Ascending aorta (tissue), 2 donors: Measurements from ENCODE around the gene RHBDL1. TPM values are rescaled to one million over a fixed set of nuclear protein-coding genes. Genes with fewer than 3 reads are reported as not detected.

Experiments used
- DNase-seq, 2 donors: peaks; one replicate each; pipeline ENCODE4 v3.0.0-alpha.2; 2019; ENCODE audit warnings: low spot score in 2 of 2
- H3K27ac ChIP-seq, 2 donors: fragments of 200-600 bp; sonication (generic); one replicate each; pipeline ENCODE4 v1.5.1; 2016 to 2017; ENCODE audit warnings: mild to moderate bottlenecking in 1 of 2
- H3K27me3 ChIP-seq: fragments of 200-600 bp; sonication (generic); one replicate; pipeline ENCODE4 v1.5.1; 2017
- H3K36me3 ChIP-seq, 2 donors: fragments of 200-600 bp; sonication (generic); one replicate each; pipeline ENCODE4 v1.5.1; 2016
- H3K4me1 ChIP-seq, 2 donors: fragments of 200-600 bp; sonication (generic); one replicate each; pipeline ENCODE4 v1.5.1; 2016 to 2017; ENCODE audit warnings: mild to moderate bottlenecking in 1 of 2
- H3K4me3 ChIP-seq, 2 donors: fragments of 200-600 bp; sonication (generic); one replicate each; pipeline ENCODE4 v1.5.1; 2016 to 2017; ENCODE audit warnings: mild to moderate bottlenecking in 1 of 2
- H3K9me3 ChIP-seq, 2 donors: fragments of 200-600 bp; sonication (generic); one replicate each; pipeline ENCODE4 v1.5.1; 2016
- CTCF ChIP-seq, 3 experiments: fragments of 200-600 bp in 2 of 3; fragments of 450-650 bp in 1 of 3; sonication (generic) in 2 of 3; IDR thresholded peaks; one replicate each; pipeline ENCODE4 v1.5.1; 2016 to 2019; ENCODE audit warnings: antibody characterized with exemption in 3 of 3, mild to moderate bottlenecking in 1 of 3, moderate library complexity in 1 of 3
- intact Hi-C: fragments of 100-400 bp; cut with DNase I; formaldehyde crosslinking; loops from one replicate; pipeline ENCODE4 v1.15.1; 2023
- total RNA-seq: library from RNA; depleted of rRNA; stranded (reverse); fragments of >200 nt; gene quantifications from one replicate; pipeline ENCODE4 v1.1.0, GENCODE V29; 2016

RHBDL1 gene
- total RNA-seq, 1 donor from 2014 or later: 1.1 TPM

- peaks cover 17 to 24% of the 10 kb centered on the region in 2 donors for H3K4me1 ChIP-seq
- peak overlapping the region in 1 of 2 donors; percentile 93 for H3K4me3 ChIP-seq
- TF ChIP-seq CTCF (IDR thresholded peaks at IDR 0.05): no peak
- no peaks in the 10 kb centered on the region for H3K9me3 ChIP-seq
- no peaks in the 10 kb centered on the region for H3K27me3 ChIP-seq
- no peaks in the 10 kb centered on the region for H3K36me3 ChIP-seq
- DNase-seq: no peak
- intact Hi-C loops: loop anchor here (10.0 kb wide), 1 partner anchor 378 kb away; the partner anchor contains the start of gene C1QTNF8
- H3K27ac ChIP-seq: no peak overlapping the region
Measured at GRCh38 chr16:716768-717325, 41.4 kb downstream of the RHBDL1 start.

- H3K36me3 ChIP-seq: no peaks in the 10 kb centered on the region
- H3K9me3 ChIP-seq: no peaks in the 10 kb centered on the region
- no peak overlapping the region for H3K27ac ChIP-seq
- no peak for TF ChIP-seq CTCF (IDR thresholded peaks at IDR 0.05)
- H3K4me3 ChIP-seq: no peak overlapping the region
- H3K4me1 ChIP-seq: peaks cover 17 to 26% of the 10 kb centered on the region in 2 donors
- no peaks in the 10 kb centered on the region for H3K27me3 ChIP-seq
- intact Hi-C loops: loop anchor here (10.0 kb wide), 1 partner anchor 377 kb away; the partner anchor contains the start of gene C1QTNF8
- no peak for DNase-seq
Measured at GRCh38 chr16:717450-718245, 42.2 kb downstream of the RHBDL1 start.

- no peak overlapping the region for H3K27ac ChIP-seq
- no peaks in the 10 kb centered on the region for H3K36me3 ChIP-seq
- no peaks in the 10 kb centered on the region for H3K27me3 ChIP-seq
- H3K4me3 ChIP-seq: no peak overlapping the region
- intact Hi-C loops: loop anchor here (10.0 kb wide), 1 partner anchor 376 kb away; the partner anchor contains the start of gene C1QTNF8
- peaks cover 17 to 26% of the 10 kb centered on the region in 2 donors for H3K4me1 ChIP-seq
- H3K9me3 ChIP-seq: no peaks in the 10 kb centered on the region
- no peak for DNase-seq
- TF ChIP-seq CTCF (IDR thresholded peaks at IDR 0.05): no peak
Measured at GRCh38 chr16:718389-718788, 42.9 kb downstream of the RHBDL1 start.

- TF ChIP-seq CTCF (IDR thresholded peaks at IDR 0.05): no peak
- Histone ChIP-seq H3K4me3 (no peak overlapping the region), H3K27ac (no peak overlapping the region), H3K36me3 (no peaks in the 10 kb centered on the region), H3K4me1 (peaks cover 17 to 26% of the 10 kb centered on the region in 2 donors), H3K9me3 (no peaks in the 10 kb centered on the region), H3K27me3 (no peaks in the 10 kb centered on the region)
- no peak for DNase-seq
- intact Hi-C loops: loop anchor here (10.0 kb wide), 1 partner anchor 376 kb away; the partner anchor contains the start of gene C1QTNF8
Measured at GRCh38 chr16:718922-719321, 43.5 kb downstream of the RHBDL1 start.

- Histone ChIP-seq H3K4me1 (peaks cover 14 to 21% of the 10 kb centered on the region in 2 donors), H3K27me3 (no peaks in the 10 kb centered on the region), H3K4me3 (peak overlapping the region; percentile 74 to 96), H3K9me3 (no peaks in the 10 kb centered on the region), H3K36me3 (no peaks in the 10 kb centered on the region), H3K27ac (no peak overlapping the region)
- TF ChIP-seq CTCF (IDR thresholded peaks at IDR 0.05): no peak
- intact Hi-C loops: loop anchor here (10.0 kb wide), 1 partner anchor 375 kb away; the partner anchor contains the start of gene C1QTNF8
- DNase-seq: no peak
Measured at GRCh38 chr16:719815-720446, 44.5 kb downstream of the RHBDL1 start.
